AG10803 (cell line): ENCODE results near the gene ANKFY1.

Experiments used
- DNase-seq: peaks from one replicate; pipeline ENCODE4 v3.0.0; 2010; ENCODE audit warnings: low read depth
- H3K4me3 ChIP-seq: 2 replicates; pipeline ENCODE4 v1.5.1; 2011; ENCODE audit warnings: mild to moderate bottlenecking, low read length, control low read depth
- CTCF ChIP-seq: conservative IDR thresholded peaks from 2 replicates; pipeline ENCODE4 v1.5.1; 2011; ENCODE audit warnings: mild to moderate bottlenecking, low read length, control low read depth, inconsistent platforms

ANKFY1 gene

DNA sequence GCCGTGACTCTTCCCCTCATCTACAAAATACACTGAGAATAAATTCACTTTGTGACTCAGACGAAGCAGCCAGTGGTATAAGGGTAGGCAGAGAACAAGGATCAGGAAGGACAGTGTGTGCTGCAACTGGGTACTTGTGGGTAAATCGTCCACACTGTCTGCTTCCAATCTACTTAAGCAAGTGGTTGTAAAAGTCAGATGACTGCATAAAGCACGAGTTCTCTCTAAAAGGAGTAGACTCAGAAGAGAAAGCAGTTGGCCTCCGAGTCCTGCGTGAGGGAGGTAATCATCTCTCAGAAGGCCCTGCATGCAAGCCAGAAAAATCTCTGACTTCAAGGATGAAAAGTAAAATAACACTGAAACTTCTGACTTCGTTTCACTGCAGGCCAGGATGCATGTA is 43.1 kb downstream of the ANKFY1 start:
- TF ChIP-seq CTCF, result no peak
- DNase-seq, result peak; percentile 55

GRCh38 chr17:4219241-4219640 is 44.5 kb downstream of the ANKFY1 start:
- DNase-seq, result no peak
- no peak for TF ChIP-seq CTCF
- H3K4me3 ChIP-seq, result no peak overlapping the region

More for the DNA sequence above, 43.1 kb downstream of the ANKFY1 start:
- H3K4me3 ChIP-seq, result peak overlapping the region; percentile 6

DNA sequence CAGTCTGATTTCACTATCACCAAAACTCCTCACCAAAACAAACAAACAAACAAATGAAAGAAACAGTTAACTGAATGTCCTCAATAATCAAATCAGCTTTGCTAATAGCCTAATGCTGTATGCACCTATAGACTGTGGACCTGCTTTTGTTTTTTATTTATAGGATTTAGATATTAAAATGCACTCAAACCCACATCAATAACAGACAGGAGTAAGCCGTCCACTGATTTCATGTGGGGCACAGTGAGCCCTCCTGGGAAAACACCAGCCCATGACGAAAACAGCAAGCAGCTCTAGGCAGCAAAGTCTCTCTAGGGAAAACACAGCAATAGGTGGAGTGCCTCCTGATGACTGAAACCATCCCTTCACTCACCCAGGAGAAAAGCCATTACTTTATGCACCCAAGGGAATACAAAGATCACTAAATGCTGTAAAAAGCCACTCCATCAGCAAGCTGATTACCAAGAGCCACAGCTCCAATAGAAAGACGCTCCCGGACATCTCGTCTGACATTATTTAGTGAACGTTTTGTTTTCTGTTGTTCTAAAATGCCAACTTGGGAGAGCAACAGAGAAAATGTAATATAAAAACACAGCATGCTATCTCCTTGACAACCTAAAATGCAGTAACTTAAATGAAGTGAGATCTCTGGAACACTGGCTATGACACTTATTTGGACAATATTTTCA is 47.8 kb downstream of the ANKFY1 start:
- no peak for TF ChIP-seq CTCF
- H3K4me3 ChIP-seq, result no peak overlapping the region
- no peak for DNase-seq

DNA sequence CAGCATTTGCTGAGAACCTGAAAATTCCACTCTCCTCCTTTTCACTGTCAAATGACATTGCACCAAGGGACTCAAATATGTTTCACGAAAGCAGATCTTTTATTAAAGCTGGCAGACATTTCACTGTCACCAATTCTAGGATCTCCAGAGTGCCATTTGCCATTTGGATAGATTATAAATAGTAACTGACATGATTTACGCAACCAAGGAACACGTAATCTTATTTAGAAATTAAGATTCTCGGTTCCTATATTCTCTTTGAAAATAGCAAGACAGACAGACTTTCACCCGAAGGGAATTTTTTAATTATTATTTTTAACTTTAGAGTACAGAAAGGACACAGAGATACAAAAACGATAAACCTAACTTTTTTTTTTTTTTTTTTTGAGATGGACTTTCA is 49.6 kb downstream of the ANKFY1 start:
- no peak overlapping the region for H3K4me3 ChIP-seq
- TF ChIP-seq CTCF, result no peak
- DNase-seq, result no peak

DNA sequence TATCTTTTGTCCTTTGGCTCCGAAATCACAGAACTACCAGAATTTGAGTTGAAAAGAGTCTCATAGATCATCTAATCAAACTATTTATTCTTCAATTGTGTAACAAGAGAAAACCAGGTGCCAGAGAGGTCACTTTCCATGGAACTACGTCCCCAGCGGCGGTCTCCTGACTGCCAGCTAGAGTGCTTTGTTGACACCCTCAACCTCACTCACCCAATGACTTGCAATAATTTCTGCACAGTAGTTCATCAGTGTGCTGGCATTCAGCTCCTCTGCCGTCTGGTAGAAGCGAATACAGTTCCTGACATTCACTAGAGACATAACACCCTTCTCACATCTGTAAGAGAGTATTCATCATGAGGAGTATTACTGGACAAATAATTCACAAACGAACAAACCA is 54.2 kb downstream of the ANKFY1 start:
- no peak for DNase-seq
- no peak overlapping the region for H3K4me3 ChIP-seq
- TF ChIP-seq CTCF, result no peak

DNA sequence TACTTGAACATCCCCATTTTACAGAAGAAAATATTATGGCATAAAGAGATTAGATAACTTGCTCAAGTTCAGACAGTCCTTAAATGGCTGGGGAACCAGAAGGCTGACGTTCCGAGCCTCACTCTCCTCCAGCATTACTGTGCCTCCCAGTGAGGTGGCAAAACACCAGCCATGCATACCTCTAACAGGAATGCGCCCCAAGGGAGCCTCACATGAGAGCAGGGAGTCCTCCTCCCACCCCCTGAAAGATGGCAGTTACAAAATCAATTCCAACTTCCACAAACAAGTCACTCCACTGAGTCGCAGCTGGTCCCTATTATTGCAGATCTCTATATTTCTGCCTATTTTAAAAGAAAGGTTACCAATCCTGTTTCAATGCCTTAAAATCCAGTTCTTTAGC is 55.5 kb downstream of the ANKFY1 start:
- no peak overlapping the region for H3K4me3 ChIP-seq
- TF ChIP-seq CTCF, result no peak
- DNase-seq, result peak; percentile 85

- no peak overlapping the region for H3K4me3 ChIP-seq
- DNase-seq, result no peak
Measured at GRCh38 chr17:4206962-4207361, 56.8 kb downstream of the ANKFY1 start.

More at GRCh38 chr17:4206962-4207361, 56.8 kb downstream of the ANKFY1 start:
- no peak for TF ChIP-seq CTCF
